Mammary microvascular endothelial cell (primary cell): ENCODE results near the gene ZNF536. TPM values are rescaled to one million over a fixed set of nuclear protein-coding genes. Genes with fewer than 3 reads are reported as not detected.

ENCODE experiments used
- total RNA-seq: library from RNA; depleted of rRNA; stranded (reverse); fragments of >200 nt; gene quantifications from 2 replicates; pipeline ENCODE4 v1.2.3, GENCODE V29; 2015

The ZNF536 gene
- total RNA-seq, result not detected in 2 replicates

DNA sequence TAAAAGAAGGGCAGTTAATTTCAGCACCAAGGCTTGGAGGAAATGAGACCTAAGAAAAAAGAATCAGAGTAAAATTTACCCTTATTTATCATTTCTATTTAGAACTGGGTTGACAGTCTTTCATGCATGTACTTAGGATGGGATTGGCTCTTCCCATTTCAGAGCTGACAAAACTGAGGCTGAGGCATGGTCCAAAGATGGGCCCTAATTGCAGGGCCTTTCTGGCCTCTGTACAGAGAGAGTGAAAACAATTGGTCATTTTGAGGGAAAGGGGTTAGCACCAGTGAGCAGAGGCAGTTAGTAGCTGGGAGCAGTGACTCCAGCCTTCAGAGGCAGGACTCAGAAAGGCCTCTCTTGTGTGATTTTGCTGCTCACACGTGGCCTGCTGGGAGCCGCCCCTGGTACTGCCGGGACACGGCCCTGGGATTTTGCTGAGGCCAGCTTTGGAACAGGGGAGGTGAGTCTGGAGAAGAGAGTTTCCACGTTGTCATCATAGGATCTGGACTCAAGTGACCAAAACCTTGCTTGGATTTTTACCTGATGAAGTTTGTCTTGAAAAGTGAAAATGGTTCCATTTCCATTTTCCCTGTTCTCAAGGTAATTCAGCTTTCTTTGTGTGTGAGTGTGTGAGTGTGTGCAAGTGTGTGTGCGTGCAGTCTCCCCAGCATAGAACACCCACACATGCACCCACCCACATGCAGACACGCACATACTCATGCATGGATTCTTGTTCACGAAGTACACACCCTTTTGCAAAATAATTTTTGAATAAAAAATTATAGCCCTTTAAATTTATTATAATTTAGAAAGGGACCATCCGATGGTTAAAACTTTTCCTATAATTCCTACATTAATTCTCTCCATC is at the start of gene ZNF536:
ZNF536 (plus strand) TSS at position 425 of the 865 bp plus-strand sequence. CDS start 71,179 bp downstream, outside the sequence.

